K562 (cell line): Measurements from ENCODE around the gene PAN2. TPM values are rescaled to one million over a fixed set of nuclear protein-coding genes. Genes with fewer than 3 reads are reported as not detected.

Experiments
- ARID1B ChIP-seq: fragments of 450-650 bp; IDR thresholded peaks from 2 replicates; pipeline ENCODE4 v1.6.1; 2016; ENCODE audit warnings: antibody characterized with exemption, mild to moderate bottlenecking, inconsistent platforms
- ASH1L ChIP-seq: fragments of 450-650 bp; IDR thresholded peaks from 2 replicates; pipeline ENCODE4 v1.6.1; 2018; ENCODE audit warnings: borderline replicate concordance, mild to moderate bottlenecking, low read depth; ENCODE audit not compliant: partially characterized antibody
- CBFB ChIP-seq: sonication (generic); formaldehyde crosslinking; IDR thresholded peaks from 2 replicates; pipeline ENCODE4 v1.4.0; 2020; ENCODE audit warnings: mild to moderate bottlenecking, missing genetic modification reagents
- CHAMP1 ChIP-seq: fragments of 450-650 bp; IDR thresholded peaks from 2 replicates; pipeline ENCODE4 v1.6.1; 2016; ENCODE audit warnings: mild to moderate bottlenecking
- ERF ChIP-seq: fragments of 450-650 bp; formaldehyde crosslinking; IDR thresholded peaks from 2 replicates; pipeline ENCODE4 v1.4.0; 2020; ENCODE audit warnings: mild to moderate bottlenecking, mixed read lengths
- EWSR1 ChIP-seq: fragments of 450-650 bp; IDR thresholded peaks from 2 replicates; pipeline ENCODE4 v1.6.1; 2018; ENCODE audit warnings: borderline replicate concordance, mild to moderate bottlenecking, low read depth, moderate library complexity; ENCODE audit not compliant: partially characterized antibody
- HDAC8 ChIP-seq: fragments of 450-650 bp; IDR thresholded peaks from 2 replicates; pipeline ENCODE4 v1.6.1; 2016; ENCODE audit warnings: mild to moderate bottlenecking, missing genetic modification characterization, moderate library complexity, missing compliant biosample characterization
- NFATC3 ChIP-seq: fragments of 450-650 bp; IDR thresholded peaks from 2 replicates; pipeline ENCODE4 v1.6.1; 2017; ENCODE audit warnings: mild to moderate bottlenecking
- PHF8 ChIP-seq: fragments of 200-600 bp; sonication (generic); IDR thresholded peaks from 2 replicates; pipeline ENCODE4 v1.6.1; 2012; ENCODE audit warnings: mixed run types, mild to moderate bottlenecking, inconsistent platforms, low read length, moderate library complexity, borderline replicate concordance
- SLC30A9 ChIP-seq: fragments of 250-450 bp; sonication (Bioruptor Pico); IDR thresholded peaks from 2 replicates; pipeline ENCODE4 v1.8.0; 2022; ENCODE audit warnings: mild to moderate bottlenecking, moderate library complexity
- SNRNP70 ChIP-seq: fragments of 200-400 bp; formaldehyde crosslinking; optimal IDR thresholded peaks from 2 replicates; pipeline ENCODE3; 2017; ENCODE audit warnings: low read depth, low read length
- SOX6 ChIP-seq: fragments of 450-650 bp; IDR thresholded peaks from 2 replicates; pipeline ENCODE4 v1.6.1; 2014; ENCODE audit warnings: mild to moderate bottlenecking
- ZBTB34 ChIP-seq: fragments of 250-450 bp; sonication (Bioruptor Pico); IDR thresholded peaks from 2 replicates; pipeline ENCODE4 v1.8.0; 2021; ENCODE audit warnings: mild to moderate bottlenecking, moderate library complexity
- ZFP1 ChIP-seq: fragments of 450-650 bp; formaldehyde crosslinking; IDR thresholded peaks from 2 replicates; pipeline ENCODE4 v1.4.0; 2020; ENCODE audit warnings: mild to moderate bottlenecking, mixed read lengths
- ZNF121 ChIP-seq: sonication (generic); formaldehyde crosslinking; conservative IDR thresholded peaks from 2 replicates; pipeline ENCODE4 v1.8.0; 2022; ENCODE audit warnings: missing genetic modification reagents
- polyA plus RNA-seq, 8 experiments: library from polyadenylated mRNA; depleted of rRNA in 4 of 8; stranded (reverse) in 5 of 8; unstranded in 3 of 8; fragments of >200 nt; fragmentation: Nextera tagmentation in 2 of 8; fragmentation: Illumina TruSeq in 1 of 8; extraction: Ambion mirVana in 2 of 8; extraction: Trizol in 1 of 8; gene quantifications; 2 replicates each; pipeline versions ENCODE4 v1.2.1 to v1.2.3, GENCODE V29; 2011 to 2014; ENCODE audit warnings: inconsistent platforms in 1 of 8, missing spikeins in 1 of 8
- total RNA-seq, 7 experiments: library from RNA; depleted of rRNA in 6 of 7; stranded (reverse); fragments of >200 nt in 6 of 7; fragmentation: Illumina TruSeq in 2 of 7; extraction: Trizol in 2 of 7; gene quantifications; 2 replicates each; pipeline versions ENCODE4 v1.2.1 to v1.2.3, GENCODE V29; 2011 to 2021; ENCODE audit warnings: low replicate concordance in 1 of 7
- TF ChIP-seq, protein P1 (sequence below): sonication (generic); formaldehyde crosslinking; IDR thresholded peaks from 2 replicates; pipeline ENCODE4 v1.8.0; 2023; ENCODE audit warnings: mild to moderate bottlenecking, missing genetic modification reagents
- TF ChIP-seq, protein P2 (sequence below): sonication (generic); formaldehyde crosslinking; IDR thresholded peaks from 2 replicates; pipeline ENCODE4 v1.8.0; 2023; ENCODE audit warnings: mild to moderate bottlenecking, missing genetic modification reagents

PAN2 gene
- total and polyA plus RNA-seq, 9 of the 15 experiments (the other 6 are each of a cell fraction or from before 2014, with no cell fraction given): 15.0 to 66.1 (median 25.9) TPM

GRCh38 chr12:56333679-56334489, at the start of gene PAN2 (continued):
- TF ChIP-seq, protein P1, sequence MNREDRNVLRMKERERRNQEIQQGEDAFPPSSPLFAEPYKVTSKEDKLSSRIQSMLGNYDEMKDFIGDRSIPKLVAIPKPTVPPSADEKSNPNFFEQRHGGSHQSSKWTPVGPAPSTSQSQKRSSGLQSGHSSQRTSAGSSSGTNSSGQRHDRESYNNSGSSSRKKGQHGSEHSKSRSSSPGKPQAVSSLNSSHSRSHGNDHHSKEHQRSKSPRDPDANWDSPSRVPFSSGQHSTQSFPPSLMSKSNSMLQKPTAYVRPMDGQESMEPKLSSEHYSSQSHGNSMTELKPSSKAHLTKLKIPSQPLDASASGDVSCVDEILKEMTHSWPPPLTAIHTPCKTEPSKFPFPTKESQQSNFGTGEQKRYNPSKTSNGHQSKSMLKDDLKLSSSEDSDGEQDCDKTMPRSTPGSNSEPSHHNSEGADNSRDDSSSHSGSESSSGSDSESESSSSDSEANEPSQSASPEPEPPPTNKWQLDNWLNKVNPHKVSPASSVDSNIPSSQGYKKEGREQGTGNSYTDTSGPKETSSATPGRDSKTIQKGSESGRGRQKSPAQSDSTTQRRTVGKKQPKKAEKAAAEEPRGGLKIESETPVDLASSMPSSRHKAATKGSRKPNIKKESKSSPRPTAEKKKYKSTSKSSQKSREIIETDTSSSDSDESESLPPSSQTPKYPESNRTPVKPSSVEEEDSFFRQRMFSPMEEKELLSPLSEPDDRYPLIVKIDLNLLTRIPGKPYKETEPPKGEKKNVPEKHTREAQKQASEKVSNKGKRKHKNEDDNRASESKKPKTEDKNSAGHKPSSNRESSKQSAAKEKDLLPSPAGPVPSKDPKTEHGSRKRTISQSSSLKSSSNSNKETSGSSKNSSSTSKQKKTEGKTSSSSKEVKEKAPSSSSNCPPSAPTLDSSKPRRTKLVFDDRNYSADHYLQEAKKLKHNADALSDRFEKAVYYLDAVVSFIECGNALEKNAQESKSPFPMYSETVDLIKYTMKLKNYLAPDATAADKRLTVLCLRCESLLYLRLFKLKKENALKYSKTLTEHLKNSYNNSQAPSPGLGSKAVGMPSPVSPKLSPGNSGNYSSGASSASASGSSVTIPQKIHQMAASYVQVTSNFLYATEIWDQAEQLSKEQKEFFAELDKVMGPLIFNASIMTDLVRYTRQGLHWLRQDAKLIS: peak; percentile 21; the same call in 1 of the 2 replicates
- peak; percentile 96 for TF ChIP-seq ASH1L
- TF ChIP-seq PHF8: peak; percentile 77; the same call in 1 of the 2 replicates
- TF ChIP-seq EWSR1: no peak
- TF ChIP-seq SLC30A9 (CRISPR knock-in tag): no peak
- no peak; the same call in 1 of the 2 replicates for TF ChIP-seq SOX6
- TF ChIP-seq ARID1B: peak; percentile 51; the same call in 1 of the 2 replicates
- peak; percentile 37; the same call in 1 of the 2 replicates for TF ChIP-seq NFATC3
- no peak for TF ChIP-seq ZFP1 (CRISPR knock-in tag)
- TF ChIP-seq ZNF121: no peak
- no peak for TF ChIP-seq ZBTB34 (CRISPR knock-in tag)
- TF ChIP-seq SNRNP70: no peak
- TF ChIP-seq, protein P2, sequence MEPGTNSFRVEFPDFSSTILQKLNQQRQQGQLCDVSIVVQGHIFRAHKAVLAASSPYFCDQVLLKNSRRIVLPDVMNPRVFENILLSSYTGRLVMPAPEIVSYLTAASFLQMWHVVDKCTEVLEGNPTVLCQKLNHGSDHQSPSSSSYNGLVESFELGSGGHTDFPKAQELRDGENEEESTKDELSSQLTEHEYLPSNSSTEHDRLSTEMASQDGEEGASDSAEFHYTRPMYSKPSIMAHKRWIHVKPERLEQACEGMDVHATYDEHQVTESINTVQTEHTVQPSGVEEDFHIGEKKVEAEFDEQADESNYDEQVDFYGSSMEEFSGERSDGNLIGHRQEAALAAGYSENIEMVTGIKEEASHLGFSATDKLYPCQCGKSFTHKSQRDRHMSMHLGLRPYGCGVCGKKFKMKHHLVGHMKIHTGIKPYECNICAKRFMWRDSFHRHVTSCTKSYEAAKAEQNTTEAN (CRISPR knock-in tag): no peak
- 0 out of 2 replicates have a peak, but pooled peaks have one; percentile 9 for TF ChIP-seq CHAMP1
- TF ChIP-seq CBFB (CRISPR knock-in tag): no peak
- TF ChIP-seq ERF (CRISPR knock-in tag): no peak; the same call in 1 of the 2 replicates
- peak; percentile 84 for TF ChIP-seq HDAC8 (tag)
